ENCODE measurements around the gene SRA1. TPM values are rescaled to one million over a fixed set of nuclear protein-coding genes. Genes with fewer than 3 reads are reported as not detected.

SRA1 gene
- total RNA-seq, 2 donors from 2014 or later = 29.3 to 55.0 TPM

DNA sequence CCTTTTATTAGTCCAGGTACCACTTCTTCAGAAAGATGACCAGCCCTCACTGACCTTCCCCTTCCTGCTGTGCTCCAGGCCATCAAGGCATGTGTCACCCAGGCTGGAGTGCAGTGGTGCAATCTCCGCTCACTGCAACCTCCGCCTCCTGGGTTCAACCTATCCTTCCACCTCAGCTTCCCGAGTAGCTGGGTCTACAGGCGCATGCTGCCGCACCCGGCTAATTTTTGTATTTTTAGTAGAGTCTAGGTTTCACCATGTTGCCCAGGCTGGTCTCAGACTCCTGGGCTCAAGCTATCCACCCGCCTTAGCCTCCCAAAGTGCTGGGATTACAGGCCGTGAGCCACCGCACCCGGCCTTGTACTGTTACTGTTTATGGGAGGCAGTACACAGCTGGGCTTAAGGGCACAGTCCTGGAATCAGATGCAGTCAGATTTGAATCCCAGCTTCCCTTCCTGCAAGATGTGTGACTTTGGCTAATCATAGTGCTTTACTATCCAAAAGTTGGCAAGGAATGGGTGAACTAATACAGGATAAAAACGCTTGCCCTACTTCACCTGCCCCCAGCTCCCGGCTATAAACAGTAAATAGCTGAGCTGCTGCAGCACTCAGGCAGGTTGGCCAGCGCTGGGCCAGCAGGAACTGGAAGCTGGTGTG lies 10.3 kb downstream of the SRA1 start:
- Mint-ChIP-seq H3K27ac (peak overlapping the region; percentile 50 to 92), H3K9me3 (no peaks in the 10 kb centered on the region), H3K36me3 (peaks cover 4 to 13% of the 10 kb centered on the region in 2 donors)
- no peak for DNase-seq (ENCODE audit: low spot score in 2 of 2)
- peak in 1 of 2 donors; percentile 11 for ATAC-seq

- Mint-ChIP-seq H3K9me3 (no peaks in the 10 kb centered on the region), H3K36me3 (peaks cover under 1 to 4% of the 10 kb centered on the region in 2 donors), H3K27ac (peak overlapping the region in 1 of 2 donors; percentile 92)
- ATAC-seq (no peak), DNase-seq (ENCODE audit: low spot score in 2 of 2) (no peak)
Measured at GRCh38 chr5:140545606-140546005, 11.7 kb downstream of the SRA1 start.

GRCh38 chr5:140544986-140545385 lies 12.3 kb downstream of the SRA1 start:
- no peak for DNase-seq (ENCODE audit: low spot score in 2 of 2)
- Mint-ChIP-seq H3K27ac (peak overlapping the region in 1 of 2 donors; percentile 1), H3K36me3 (peaks cover 0 to 4% of the 10 kb centered on the region in 2 donors), H3K9me3 (no peaks in the 10 kb centered on the region)
- ATAC-seq = no peak

DNA sequence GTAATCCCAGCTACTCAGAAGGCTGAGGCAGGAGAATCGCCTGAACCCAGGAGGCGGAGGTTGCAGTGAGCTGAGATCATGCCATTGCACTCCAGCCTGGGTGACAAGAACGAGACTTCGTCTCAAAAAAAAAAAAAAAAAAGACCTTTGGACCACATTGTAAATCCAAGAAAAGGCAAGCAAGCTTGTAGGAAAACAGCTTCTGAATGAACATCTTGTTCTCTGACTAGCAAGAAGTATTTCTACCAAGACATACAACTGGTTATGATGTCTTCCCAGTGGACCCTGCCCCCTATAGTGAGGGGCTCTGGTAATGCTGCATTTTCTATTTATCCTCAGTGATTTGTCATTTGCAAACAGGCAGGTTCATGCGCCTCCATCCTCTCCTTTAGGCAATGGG lies 14.3 kb downstream of the SRA1 start:
- no peaks in the 10 kb centered on the region for H3K9me3 Mint-ChIP-seq
- no peak overlapping the region for H3K27ac Mint-ChIP-seq
- H3K36me3 Mint-ChIP-seq = peaks cover 4 to 5% of the 10 kb centered on the region in 2 donors
- no peak for DNase-seq (ENCODE audit: low spot score in 2 of 2)
- no peak for ATAC-seq

DNA sequence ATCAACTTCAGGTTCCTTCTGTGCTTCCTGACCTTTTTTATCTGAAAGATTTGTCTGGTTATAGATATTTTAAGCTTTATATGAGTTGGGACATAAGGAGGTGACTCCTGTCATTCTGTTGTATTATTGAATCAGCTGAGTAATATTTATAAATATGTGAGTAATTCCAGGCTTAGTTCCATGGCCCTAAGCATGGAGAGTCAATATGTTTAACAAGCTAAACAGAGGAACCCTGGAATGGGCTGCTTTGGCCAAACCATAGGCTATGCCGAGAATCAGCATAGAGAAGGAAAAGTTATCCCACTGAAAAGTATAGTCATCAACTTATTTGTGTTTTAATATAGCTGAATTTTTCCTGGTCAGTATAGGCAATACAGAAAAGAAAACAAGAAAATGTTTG lies 17.0 kb downstream of the SRA1 start:
- no peak overlapping the region for H3K27ac Mint-ChIP-seq
- peaks cover 4 to 7% of the 10 kb centered on the region in 2 donors for H3K36me3 Mint-ChIP-seq
- no peaks in the 10 kb centered on the region for H3K9me3 Mint-ChIP-seq
- no peak for ATAC-seq
- DNase-seq (ENCODE audit: low spot score in 2 of 2) = no peak

GRCh38 chr5:140524003-140524402 lies 33.3 kb downstream of the SRA1 start:
- no peak for DNase-seq (ENCODE audit: low spot score in 2 of 2)
- no peak for ATAC-seq
- H3K36me3 Mint-ChIP-seq = peaks cover 6 to 8% of the 10 kb centered on the region in 2 donors
- H3K9me3 Mint-ChIP-seq = no peaks in the 10 kb centered on the region
- H3K27ac Mint-ChIP-seq = no peak overlapping the region

DNA sequence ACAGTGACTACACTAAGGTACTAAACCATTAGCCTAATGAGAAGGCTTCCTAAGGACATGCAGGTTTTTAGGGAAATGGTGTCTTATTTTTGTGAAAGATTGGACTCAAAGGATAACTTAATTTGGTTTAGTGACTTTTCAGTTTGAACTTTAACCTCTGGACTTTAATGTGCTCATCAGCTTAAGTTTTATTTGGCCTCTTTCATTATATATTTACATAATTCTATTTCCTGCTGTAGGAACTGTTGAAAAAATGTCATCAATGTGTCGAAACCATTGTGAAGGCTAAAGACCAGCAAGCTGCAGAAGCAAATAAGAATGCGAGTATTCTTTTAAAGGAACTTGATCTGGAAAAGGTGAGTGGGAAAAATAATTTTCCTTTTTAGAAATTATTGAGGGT lies 44.1 kb downstream of the SRA1 start:
- H3K27ac Mint-ChIP-seq = no peak overlapping the region
- DNase-seq (ENCODE audit: low spot score in 2 of 2) (no peak), ATAC-seq (no peak)
- H3K36me3 Mint-ChIP-seq = peaks cover 14 to 33% of the 10 kb centered on the region in 2 donors
- no peaks in the 10 kb centered on the region for H3K9me3 Mint-ChIP-seq

GRCh38 chr5:140509898-140510297 lies 47.4 kb downstream of the SRA1 start:
- H3K36me3 Mint-ChIP-seq = peaks cover under 1 to 18% of the 10 kb centered on the region in 2 donors
- H3K9me3 Mint-ChIP-seq = no peaks in the 10 kb centered on the region
- ATAC-seq (no peak), DNase-seq (ENCODE audit: low spot score in 2 of 2) (no peak)
- H3K27ac Mint-ChIP-seq = no peak overlapping the region

GRCh38 chr5:140502834-140503233 lies 54.4 kb downstream of the SRA1 start:
- ATAC-seq (peak in 1 of 2 donors; percentile 64), DNase-seq (ENCODE audit: low spot score in 2 of 2) (no peak)
- H3K9me3 Mint-ChIP-seq = no peaks in the 10 kb centered on the region
- no peak overlapping the region for H3K27ac Mint-ChIP-seq
- H3K36me3 Mint-ChIP-seq = no peaks in the 10 kb centered on the region

Other genes starting within 250 kb of the SRA1 start
- 10 to 100 TPM in 1 of 2 donors, 1 to 10 TPM in 1; 6.9 to 10.5 TPM for gene HBEGF, start 210.9 kb downstream of the SRA1 start, total RNA-seq
- gene SLC4A9, start 197.3 kb downstream of the SRA1 start, total RNA-seq = under 1 TPM; 0.25 to 0.41 TPM
- 100 to 1,000 TPM; 107 to 143 TPM for gene ANKHD1, start 155.6 kb downstream of the SRA1 start, total RNA-seq
- gene EIF4EBP3, start 9.8 kb downstream of the SRA1 start, total RNA-seq = 10 to 100 TPM; 13.0 to 14.8 TPM
- gene APBB3, start 7.1 kb upstream of the SRA1 start, total RNA-seq = 10 to 100 TPM; 36.6 to 38.1 TPM
- gene SLC35A4, start 7.4 kb upstream of the SRA1 start, total RNA-seq = 10 to 100 TPM; 62.5 to 70.3 TPM
- 1 to 10 TPM in 1 of 2 donors, under 1 TPM in 1; 0.56 to 1.6 TPM for gene CD14, start 75.7 kb upstream of the SRA1 start, total RNA-seq
- 10 to 100 TPM; 28.7 to 30.2 TPM for gene TMCO6, start 82.0 kb upstream of the SRA1 start, total RNA-seq
- 10 to 100 TPM; 68.4 to 71.8 TPM for gene NDUFA2, start 90.2 kb upstream of the SRA1 start, total RNA-seq
- 100 to 1,000 TPM in 1 of 2 donors, 10 to 100 TPM in 1; 87.6 to 108 TPM for gene IK, start 90.4 kb upstream of the SRA1 start, total RNA-seq
- 10 to 100 TPM; 32.5 to 36.3 TPM for gene WDR55, start 107.4 kb upstream of the SRA1 start, total RNA-seq
- gene DND1, start 116.1 kb upstream of the SRA1 start, total RNA-seq = 1 to 10 TPM in 1 of 2 donors, under 1 TPM in 1; 0.82 to 3.4 TPM
- 10 to 100 TPM; 78.9 to 94.6 TPM for gene HARS1, start 133.9 kb upstream of the SRA1 start, total RNA-seq
- 10 to 100 TPM; 29.8 to 34.1 TPM for gene HARS2, start 134.0 kb upstream of the SRA1 start, total RNA-seq
- gene ZMAT2, start 143.0 kb upstream of the SRA1 start, total RNA-seq = 10 to 100 TPM; 50.9 to 72.1 TPM
- not detected for gene PCDHA1, start 228.7 kb upstream of the SRA1 start, total RNA-seq
- gene PCDHA2, start 237.4 kb upstream of the SRA1 start, total RNA-seq = under 1 TPM in 1 of 2 donors, not detected in 1; 0.09 TPM
- gene PCDHA3, start 243.6 kb upstream of the SRA1 start, total RNA-seq = not detected
- not detected for gene PCDHA4, start 249.6 kb upstream of the SRA1 start, total RNA-seq

Data from activated naive CD4-positive, alpha-beta T cell treated with anti-CD3 and anti-CD28 coated beads, Interleukin-2, amount 50 U/mL, for 72 hours (primary cell).